Measurements from ENCODE around the gene ZNF79. TPM values are rescaled to one million over a fixed set of nuclear protein-coding genes. Genes with fewer than 3 reads are reported as not detected.

The ZNF79 gene
- total RNA-seq, 1 experiment from 2014 or later: 9.8 TPM

DNA sequence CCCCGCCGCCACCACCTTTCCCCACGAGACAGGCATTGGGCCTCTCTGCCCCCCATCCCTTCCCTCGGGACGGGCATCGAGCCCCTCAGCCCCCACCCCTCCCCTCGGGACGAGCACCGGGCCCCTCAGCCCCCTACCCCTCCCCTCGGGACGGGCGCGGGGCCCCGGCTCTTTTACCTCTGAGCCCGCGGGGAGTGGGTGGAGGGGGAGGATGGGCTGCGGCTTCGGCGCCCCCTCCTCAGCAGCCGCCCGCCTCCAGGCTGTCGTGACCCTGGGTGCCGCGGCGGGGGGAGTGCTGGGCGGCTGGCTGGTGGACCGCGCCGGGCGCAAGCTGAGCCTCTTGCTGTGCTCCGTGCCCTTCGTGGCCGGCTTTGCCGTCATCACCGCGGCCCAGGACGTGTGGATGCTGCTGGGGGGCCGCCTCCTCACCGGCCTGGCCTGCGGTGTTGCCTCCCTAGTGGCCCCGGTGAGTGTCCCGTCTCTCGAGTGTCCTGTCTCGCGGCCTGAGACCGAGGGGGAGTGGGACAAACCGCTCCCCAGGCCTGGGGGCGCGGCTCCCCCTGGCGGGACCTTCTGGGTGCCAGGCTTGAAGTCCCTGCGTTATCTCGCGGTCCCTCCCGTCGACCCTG is 26.4 kb upstream of the ZNF79 start:
- no peak for DNase-seq (ENCODE audit: low read depth)

- DNase-seq (ENCODE audit: low read depth): no peak
These were observed 25.9 kb upstream of the ZNF79 start for GRCh38 chr9:127398275-127398647.

- DNase-seq (ENCODE audit: low read depth): no peak
These were observed 25.3 kb upstream of the ZNF79 start for GRCh38 chr9:127398715-127399400.

DNA sequence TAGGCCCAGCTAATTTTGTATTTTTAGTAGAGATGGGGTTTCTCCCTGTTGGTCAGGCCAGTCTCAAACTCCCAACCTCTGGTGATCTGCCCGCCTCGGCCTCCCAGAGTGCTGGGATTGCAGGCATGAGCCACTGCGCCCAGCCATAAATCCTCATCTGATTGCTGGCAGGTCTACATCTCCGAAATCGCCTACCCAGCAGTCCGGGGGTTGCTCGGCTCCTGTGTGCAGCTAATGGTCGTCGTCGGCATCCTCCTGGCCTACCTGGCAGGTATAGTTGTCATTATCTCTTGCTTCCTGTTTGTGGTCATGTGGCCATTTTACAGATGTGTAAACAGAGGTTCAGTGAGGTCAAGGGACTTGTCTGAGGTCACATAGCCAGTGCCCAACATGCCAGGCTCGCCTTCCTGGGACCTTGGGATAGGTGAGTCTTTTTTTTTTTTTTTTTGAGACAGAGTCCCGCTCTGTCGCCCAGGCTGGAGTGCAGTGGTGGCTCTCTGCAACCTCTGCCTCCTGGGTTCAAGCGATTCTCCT is 24.4 kb upstream of the ZNF79 start:
- no peak for DNase-seq (ENCODE audit: low read depth)

GRCh38 chr9:127402401-127403090 is 21.6 kb upstream of the ZNF79 start:
- DNase-seq (ENCODE audit: low read depth): no peak

GRCh38 chr9:127403507-127404192 is 20.5 kb upstream of the ZNF79 start:
- no peak for DNase-seq (ENCODE audit: low read depth)

DNA sequence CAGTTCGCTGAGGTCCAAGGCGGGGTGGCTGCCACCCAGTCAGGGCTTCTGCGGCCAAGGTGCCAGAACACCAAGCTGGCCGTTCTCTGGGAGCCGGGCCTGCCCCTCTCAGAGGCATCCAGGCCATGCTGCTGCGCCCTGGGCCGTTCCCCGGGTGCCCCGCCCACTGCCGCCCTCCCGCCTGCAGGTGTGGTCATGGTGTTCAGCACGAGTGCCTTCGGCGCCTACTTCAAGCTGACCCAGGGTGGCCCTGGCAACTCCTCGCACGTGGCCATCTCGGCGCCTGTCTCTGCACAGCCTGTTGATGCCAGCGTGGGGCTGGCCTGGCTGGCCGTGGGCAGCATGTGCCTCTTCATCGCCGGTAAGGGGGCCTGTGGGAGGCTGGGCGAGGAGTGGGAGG is 19.6 kb upstream of the ZNF79 start:
- DNase-seq (ENCODE audit: low read depth): no peak

DNA sequence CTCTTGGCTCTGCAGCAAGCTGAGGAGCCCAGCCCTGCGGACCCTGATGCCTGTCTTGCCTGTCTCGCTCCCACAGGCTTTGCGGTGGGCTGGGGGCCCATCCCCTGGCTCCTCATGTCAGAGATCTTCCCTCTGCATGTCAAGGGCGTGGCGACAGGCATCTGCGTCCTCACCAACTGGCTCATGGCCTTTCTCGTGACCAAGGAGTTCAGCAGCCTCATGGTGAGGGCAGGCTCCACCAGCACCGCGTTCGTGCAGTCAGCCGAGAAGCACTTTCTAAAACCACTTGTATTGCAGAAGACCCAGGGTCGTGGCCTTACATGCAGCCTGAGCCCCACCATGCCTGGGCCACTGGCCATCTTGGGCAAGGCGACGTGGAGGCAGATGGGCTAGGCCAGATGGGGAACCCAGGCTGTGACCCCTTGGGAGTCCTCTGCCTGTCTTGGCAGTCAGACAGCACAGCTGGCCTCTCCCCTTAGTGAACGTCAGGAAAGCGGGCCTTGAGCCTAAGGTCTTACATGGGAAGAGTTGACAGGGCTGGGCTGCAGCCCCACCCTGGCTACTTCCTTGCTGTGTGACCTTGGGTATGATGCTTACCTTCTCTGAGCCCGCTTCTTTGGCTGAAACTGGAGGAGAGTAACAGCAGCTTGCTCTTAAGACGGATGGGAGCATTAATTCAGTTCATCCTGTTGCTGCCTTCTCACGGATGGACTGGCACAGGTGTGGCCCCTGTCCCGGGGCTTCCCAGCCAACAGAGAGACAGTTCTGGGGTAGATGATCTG is 18.6 kb upstream of the ZNF79 start:
- no peak for DNase-seq (ENCODE audit: low read depth)

- DNase-seq (ENCODE audit: low read depth): no peak
These were observed 17.2 kb upstream of the ZNF79 start for GRCh38 chr9:127406799-127407491.

DNA sequence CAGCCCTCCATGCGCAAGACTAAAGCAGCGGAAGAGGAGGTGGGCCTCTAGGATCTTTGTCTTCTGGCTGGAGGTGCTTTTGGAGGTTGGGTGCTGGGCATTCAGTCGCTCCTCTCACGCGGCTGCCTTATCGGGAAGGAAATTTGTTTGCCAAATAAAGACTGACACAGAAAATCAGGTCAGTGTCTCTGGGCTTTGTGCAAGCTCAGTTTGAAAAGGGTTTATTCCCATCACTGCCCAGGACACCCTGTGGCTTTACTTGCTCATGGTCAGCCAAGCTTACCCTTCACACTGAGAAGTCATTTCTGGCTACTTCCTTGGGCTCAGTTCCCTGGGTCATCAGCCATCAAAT is 16.7 kb upstream of the ZNF79 start:
- DNase-seq (ENCODE audit: low read depth): no peak

GRCh38 chr9:127411122-127411521 is 13.1 kb upstream of the ZNF79 start:
- no peak for DNase-seq (ENCODE audit: low read depth)

GRCh38 chr9:127415141-127415540 is 9.0 kb upstream of the ZNF79 start:
- DNase-seq (ENCODE audit: low read depth): no peak

GRCh38 chr9:127415657-127416056 is 8.5 kb upstream of the ZNF79 start:
- DNase-seq (ENCODE audit: low read depth): no peak

DNA sequence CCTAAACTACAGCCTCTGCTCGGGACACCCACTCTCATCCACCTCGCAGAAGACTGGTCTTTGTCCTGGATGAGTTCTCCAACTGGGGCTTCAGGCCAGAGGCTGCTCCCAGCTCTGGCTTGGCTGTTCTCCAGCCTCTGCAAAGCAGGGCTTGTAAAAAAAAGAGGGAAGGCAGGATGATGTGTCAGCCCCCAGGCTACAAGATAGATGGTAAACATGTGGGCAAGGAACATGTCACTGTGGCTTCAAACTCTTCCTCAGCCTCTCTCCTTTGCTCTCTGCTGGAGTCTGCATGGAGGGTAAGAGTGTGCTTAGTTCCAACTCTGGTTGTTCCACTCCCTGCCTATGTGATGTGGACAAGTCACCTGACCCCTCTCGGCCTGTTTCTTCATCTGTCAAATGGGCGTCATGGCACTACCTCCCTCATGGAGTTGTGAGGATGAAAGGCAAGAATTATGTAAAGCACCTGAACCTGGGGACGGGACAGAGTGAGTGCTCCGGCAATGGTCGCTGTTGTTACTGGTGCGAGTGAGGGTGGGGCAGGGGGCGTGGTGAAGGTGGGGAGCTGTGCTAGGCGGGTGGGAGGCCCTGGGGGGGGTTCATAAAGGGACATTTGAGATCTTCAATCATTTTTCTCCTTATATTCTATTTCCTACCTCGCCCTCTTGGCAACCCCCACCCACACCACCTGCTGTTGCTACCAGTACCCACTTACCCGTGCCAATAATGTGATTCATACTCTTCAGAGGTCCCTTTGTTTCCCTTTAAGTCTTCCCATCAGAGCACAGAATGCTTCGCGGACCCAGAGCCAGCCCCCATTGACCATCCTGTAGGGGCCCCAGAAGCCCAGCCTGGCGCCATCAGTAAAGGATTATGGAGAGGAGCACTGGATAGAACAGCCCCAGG is 6.8 kb upstream of the ZNF79 start:
- peak; percentile 79 for DNase-seq (ENCODE audit: low read depth)

DNA sequence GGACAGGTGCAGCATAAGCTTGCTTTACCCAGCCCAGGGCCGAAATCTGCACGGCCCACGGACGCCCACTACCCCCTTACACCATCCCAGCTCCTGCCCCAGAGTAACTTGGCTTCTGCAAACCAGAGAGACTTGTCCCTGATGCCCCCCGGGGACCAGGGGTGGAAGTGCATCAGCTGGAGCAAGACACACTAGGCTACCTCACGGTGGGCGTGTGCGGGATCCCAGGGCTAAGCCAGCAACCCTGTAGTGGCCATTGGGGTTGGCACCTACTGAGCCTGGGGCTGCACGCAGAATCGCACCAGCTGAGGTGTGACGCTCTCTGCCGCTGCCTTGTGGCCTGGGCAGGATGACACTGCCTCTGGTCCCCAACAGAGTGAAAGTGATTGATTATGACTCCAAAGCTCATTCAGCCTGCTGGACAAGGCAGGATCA is 6.1 kb upstream of the ZNF79 start:
- DNase-seq (ENCODE audit: low read depth): no peak

- DNase-seq (ENCODE audit: low read depth): no peak
These were observed 4.8 kb upstream of the ZNF79 start for GRCh38 chr9:127419348-127419747.

- no peak for DNase-seq (ENCODE audit: low read depth)
These were observed 3.1 kb upstream of the ZNF79 start for GRCh38 chr9:127421057-127421456.

GRCh38 chr9:127422133-127422782 is 1.9 kb upstream of the ZNF79 start:
- DNase-seq (ENCODE audit: low read depth): no peak

DNA sequence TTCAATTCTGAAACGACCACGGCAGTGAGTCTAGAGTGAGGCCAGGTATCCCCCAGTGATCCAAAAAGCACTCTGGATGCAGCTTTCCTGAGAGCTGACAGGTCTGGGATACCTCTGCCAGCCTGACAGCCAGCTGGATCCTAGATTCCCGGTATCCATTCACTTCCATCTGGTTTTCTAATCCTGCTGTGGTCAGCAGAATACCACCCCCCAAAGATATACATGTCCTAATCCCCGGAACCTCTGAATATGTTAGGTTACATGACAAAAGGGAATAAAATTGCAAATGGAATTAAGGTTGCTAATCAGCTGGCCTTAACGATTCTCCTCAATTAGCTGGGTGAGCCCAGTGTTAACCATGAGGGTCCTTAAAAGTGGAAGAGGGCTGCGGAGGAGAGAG is 1.4 kb upstream of the ZNF79 start:
- no peak for DNase-seq (ENCODE audit: low read depth)

All from HT1080 (cell line).